ENCODE results near the gene PTH2.

GRCh38 chr19:49470615-49470978, 47.4 kb upstream of the PTH2 start:
- TF ChIP-seq, protein P1, sequence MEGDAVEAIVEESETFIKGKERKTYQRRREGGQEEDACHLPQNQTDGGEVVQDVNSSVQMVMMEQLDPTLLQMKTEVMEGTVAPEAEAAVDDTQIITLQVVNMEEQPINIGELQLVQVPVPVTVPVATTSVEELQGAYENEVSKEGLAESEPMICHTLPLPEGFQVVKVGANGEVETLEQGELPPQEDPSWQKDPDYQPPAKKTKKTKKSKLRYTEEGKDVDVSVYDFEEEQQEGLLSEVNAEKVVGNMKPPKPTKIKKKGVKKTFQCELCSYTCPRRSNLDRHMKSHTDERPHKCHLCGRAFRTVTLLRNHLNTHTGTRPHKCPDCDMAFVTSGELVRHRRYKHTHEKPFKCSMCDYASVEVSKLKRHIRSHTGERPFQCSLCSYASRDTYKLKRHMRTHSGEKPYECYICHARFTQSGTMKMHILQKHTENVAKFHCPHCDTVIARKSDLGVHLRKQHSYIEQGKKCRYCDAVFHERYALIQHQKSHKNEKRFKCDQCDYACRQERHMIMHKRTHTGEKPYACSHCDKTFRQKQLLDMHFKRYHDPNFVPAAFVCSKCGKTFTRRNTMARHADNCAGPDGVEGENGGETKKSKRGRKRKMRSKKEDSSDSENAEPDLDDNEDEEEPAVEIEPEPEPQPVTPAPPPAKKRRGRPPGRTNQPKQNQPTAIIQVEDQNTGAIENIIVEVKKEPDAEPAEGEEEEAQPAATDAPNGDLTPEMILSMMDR (IDR thresholded peaks at IDR 0.05 in 8 of 11, conservative IDR thresholded peaks at IDR 0.05 in 3 of 11), result no peak
- TF ChIP-seq POLR2AphosphoS5 (IDR thresholded peaks at IDR 0.05) (no peak), POLR2A (IDR thresholded peaks at IDR 0.05) (no peak)
